GM11168 (cell line): ENCODE measurements around the gene CLEC1B.
"Not testable (repeated sequence)": the region's sequence is repeated elsewhere in the genome, so short reads cannot be mapped to it uniquely, and the experiment has no call there.

Source experiments
- in situ Hi-C: fragments of 300-500 bp; cut with MboI; formaldehyde crosslinking; loops from one replicate; pipeline ENCODE4 v1.12.0; 2022; ENCODE audit warnings: low sequenced_read_pairs; ENCODE audit not compliant: unreplicated experiment

Gene CLEC1B

DNA sequence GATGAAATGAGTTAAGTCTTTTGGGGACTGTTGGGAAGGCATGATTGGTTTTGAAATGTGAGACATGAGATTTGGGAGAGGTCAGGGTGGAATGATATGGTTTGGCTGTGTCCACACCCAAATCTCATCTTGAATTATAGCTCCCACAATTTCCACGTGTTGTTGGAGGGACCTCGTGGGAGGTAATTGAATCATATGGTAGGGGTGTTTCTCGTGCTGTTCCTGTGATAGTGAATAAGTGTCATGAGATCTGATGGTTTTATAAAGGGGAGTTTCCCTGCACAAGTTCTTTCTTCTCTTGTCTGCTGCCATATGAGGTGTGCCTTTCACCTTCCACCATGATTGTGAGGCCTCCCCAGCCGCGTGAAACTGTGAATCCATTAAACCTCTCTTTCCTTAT, 22.3 kb downstream of the CLEC1B start:
- in situ Hi-C loops, result not testable (repeated sequence)

GRCh38 chr12:9975614-9976013, 23.3 kb downstream of the CLEC1B start:
- in situ Hi-C loops, result no loop called here

DNA sequence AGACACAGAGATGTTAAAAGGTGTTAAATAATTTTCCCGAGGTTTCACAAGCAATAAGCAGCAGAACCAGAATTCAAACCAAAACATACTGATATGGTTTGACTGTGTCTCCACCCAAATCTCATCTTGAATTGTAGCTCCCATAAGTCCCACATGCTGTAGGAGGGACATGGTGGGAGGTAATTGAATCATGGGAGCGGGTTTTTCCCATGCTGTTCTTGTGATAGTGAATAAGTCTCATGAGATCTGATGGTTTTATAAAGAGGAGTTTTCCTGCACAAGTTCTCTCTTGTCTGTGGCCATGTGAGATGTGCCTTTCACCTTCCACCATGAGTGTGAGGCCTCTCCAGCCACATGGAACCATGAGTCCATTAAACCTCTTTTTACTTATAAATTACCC, 24.2 kb downstream of the CLEC1B start:
- in situ Hi-C loops, result not testable (repeated sequence)

GRCh38 chr12:9973949-9974348, 25.0 kb downstream of the CLEC1B start:
- in situ Hi-C loops, result no loop called here

DNA sequence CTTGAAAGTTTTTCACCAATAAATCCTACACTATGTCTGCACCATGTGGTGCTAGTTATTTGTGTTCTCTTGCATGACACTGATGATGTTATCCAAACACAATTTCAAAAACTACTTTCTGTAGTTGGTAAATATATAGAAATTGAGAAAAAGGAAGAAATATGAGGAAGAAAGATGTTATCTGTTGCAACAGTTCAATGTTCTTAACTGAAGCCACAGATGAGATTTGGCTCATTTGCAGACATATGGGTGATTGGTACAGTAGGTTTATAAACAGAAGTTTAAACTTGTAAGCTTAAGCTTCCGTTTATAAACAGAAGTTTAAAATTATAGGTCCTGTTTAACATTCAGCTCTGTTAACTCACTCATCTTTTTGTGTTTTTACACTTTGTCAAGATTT, 27.7 kb downstream of the CLEC1B start, which contains the start of gene CLEC12A:
Gene CLEC12A, plus strand, starts transcription at position 229 of the 400 bp plus-strand sequence. CDS start 188 bp downstream, outside the sequence.
- in situ Hi-C loops, result no loop called here

GRCh38 chr12:9969673-9970072, 29.2 kb downstream of the CLEC1B start:
- in situ Hi-C loops, result no loop called here

DNA sequence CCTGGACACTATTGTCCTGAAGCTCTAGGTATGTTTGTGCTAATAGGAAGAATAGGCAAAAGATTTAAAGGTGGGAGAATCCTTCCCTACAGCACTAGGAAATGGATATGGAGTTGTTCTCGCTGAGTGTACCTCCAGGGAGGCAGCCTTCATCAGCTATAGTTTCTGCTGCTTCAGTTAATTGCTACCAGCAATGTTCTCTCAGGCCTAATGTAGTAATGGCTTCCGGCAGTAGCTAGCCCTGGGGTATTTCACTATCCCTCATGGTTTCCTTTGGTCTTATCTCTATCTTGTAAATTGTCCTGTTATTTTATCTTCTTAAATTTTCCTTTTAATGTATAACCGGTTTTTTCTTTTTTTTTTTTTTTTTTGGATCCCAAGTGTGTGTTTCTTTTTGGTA, 37.0 kb downstream of the CLEC1B start:
- in situ Hi-C loops, result no loop called here

DNA sequence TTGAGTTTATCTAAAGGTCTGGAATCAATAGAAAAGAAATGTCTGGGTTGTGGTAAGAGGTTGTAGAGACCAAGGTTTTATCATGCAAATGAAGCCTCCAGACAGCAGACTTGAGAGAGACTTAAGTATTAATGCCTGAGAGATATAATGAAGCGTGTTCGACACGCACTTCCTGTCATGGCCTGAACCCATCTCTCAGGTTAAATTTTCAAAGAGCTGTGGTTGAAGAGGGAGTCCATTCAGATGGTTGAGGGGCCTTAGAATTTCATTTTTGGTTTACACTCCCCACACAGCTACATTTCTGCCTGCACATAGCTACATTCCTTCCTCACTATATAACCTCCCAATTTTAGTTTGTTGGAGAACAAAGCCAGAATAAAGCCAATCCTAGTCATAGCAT, 37.8 kb downstream of the CLEC1B start:
- in situ Hi-C loops, result no loop called here

DNA sequence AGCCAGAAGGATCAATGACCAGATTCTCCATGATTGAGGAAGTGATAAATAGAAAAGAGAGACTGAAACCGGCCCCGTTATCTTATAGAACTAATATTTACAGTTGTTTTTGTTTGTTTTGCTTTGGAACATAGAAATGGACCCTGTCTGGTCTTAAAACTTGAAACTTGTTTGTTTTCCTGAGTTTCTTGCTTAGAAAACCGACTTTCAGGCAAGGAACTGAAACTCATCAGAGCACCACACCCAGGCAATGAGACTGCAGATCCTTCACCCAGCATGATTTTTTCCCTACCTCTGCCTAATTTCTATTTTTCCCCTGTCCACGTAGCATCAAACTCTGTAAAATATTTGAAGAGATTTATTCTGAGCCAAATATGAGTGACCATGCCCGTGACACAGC, 38.3 kb downstream of the CLEC1B start:
- in situ Hi-C loops, result no loop called here

DNA sequence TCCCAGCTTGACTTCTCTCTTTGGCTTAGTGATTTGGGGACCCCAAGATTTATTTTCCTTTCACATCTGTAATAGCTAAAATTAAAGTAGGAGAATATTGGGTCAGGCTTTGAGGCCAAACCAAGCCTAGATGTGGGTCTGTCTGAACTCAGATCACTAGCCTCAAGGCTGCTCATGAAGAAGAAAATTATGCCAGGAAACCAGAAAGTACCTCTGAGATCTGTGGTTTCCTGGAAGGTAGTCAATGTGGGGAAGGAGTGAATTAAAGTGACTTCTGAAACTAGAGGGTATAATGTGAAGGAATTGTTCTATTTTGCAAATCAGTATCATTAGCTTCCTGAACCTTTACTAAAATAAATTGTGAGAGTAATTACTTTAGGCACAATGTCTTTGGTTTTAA, 41.1 kb downstream of the CLEC1B start:
- in situ Hi-C loops, result no loop called here

- in situ Hi-C loops, result not testable (repeated sequence)
Observed at GRCh38 chr12:9952954-9953729, 45.8 kb downstream of the CLEC1B start.

DNA sequence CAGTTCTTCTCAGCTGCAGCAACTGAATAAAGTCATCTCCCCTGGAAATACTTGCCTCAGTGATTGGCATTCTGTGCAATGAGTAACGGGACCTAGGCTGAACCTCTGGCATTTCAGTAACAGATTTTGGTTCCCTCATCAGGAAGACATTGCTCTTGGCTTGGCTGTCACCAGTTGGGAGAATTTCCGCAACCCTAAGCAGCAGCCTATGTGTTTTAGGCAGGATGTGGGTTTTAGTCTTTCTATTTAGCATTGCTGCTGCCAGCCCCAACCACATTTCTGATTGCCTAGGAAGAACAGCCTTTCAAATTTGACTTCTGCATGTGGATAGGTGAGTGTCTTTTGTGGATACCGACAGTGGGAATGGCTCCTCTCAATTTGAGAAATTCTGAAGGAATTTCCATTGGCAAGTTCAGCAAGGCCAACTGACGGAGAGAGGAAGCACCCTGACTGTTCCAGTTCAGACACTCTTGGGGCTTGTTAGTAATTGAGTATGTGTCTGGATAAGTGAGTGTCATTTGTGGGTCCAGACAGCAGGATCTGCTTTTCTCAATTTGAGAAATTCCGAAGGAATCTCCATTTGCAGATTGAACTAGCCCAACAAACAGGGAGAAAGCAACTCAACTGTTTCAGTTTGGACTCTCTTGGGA, 47.8 kb downstream of the CLEC1B start:
- in situ Hi-C loops, result no loop called here

- in situ Hi-C loops, result no loop called here
Observed at GRCh38 chr12:9948606-9949296, 50.2 kb downstream of the CLEC1B start.

DNA sequence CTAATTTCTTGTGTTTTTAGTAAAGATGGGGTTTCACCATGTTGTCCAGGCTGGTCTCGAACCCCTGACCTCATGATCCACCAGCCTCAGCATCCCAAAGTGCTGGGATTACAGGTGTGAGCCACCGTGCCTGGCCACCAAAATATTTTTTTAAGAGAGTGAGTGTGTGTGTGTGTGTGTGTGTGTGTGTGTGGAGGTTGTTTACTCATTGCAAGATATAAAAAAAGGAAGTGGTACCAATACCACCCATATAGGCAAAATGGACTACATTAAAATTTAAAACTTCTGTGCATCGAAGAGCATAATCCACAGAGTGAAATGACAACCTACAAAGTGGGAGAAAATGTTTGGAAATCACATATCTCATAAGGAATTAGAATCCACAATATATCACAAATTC, 51.2 kb downstream of the CLEC1B start:
- in situ Hi-C loops, result no loop called here

DNA sequence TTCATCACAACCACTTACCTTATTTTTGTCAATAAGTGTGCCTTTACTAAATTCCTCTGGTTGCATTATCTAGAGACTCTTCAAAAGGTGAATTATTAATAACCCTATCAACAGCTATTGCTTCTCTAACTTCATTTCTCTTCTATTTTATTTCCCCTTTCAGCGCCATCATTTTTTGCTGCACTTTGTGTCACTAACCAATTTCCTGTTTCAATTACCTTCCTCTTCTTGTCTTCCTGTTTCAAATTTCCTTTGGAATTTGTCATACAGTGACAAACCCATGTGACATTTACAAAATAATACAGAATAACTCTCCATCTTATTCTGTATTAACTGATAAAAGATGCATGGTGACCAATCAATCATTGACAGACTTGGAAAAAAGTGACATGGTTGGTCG, 54.5 kb downstream of the CLEC1B start:
- in situ Hi-C loops, result no loop called here

- in situ Hi-C loops, result no loop called here
Observed at GRCh38 chr12:9943240-9943639, 55.7 kb downstream of the CLEC1B start.
